DND-41 (cell line): ENCODE data around the gene ZNF23.

Source experiments
- ATAC-seq: fragments of 200-7000 bp; cut with Tn5 transposase; 3 replicates; pipeline ENCODE4 v1.9.1; 2021; ENCODE audit warnings: low read depth; ENCODE audit not compliant: insufficient read depth
- DNase-seq: peaks from one replicate; pipeline ENCODE4 v3.0.0-alpha.2; 2020
- H2AFZ ChIP-seq: 2 replicates; pipeline ENCODE4 v1.6.0; 2012; ENCODE audit warnings: low read depth, low read length
- H3K27ac ChIP-seq: 2 replicates; pipeline ENCODE4 v1.5.1; 2012; ENCODE audit warnings: low read length, inconsistent platforms
- H3K27me3 ChIP-seq: fragments of 200-600 bp; sonication (generic); 2 replicates; pipeline ENCODE4 v1.6.0; 2012; ENCODE audit warnings: low read length, mild to moderate bottlenecking, inconsistent platforms; ENCODE audit not compliant: insufficient read depth, poor library complexity
- H3K36me3 ChIP-seq: 2 replicates; pipeline ENCODE4 v1.5.1; 2012; ENCODE audit warnings: low read length, inconsistent platforms; ENCODE audit not compliant: insufficient read depth
- H3K4me1 ChIP-seq: 2 replicates; pipeline ENCODE4 v1.5.1; 2012; ENCODE audit warnings: mild to moderate bottlenecking, low read length; ENCODE audit not compliant: insufficient read depth
- H3K4me2 ChIP-seq: 2 replicates; pipeline ENCODE4 v1.6.0; 2012; ENCODE audit warnings: mild to moderate bottlenecking, moderate library complexity, low read length, inconsistent platforms; ENCODE audit not compliant: insufficient read depth
- H3K4me3 ChIP-seq, 2 experiments: fragments of 200-600 bp in 1 of 2; shearing (Covaris generic) in 1 of 2; 2 replicates each; pipeline ENCODE4 v1.5.1; 2012 to 2016; ENCODE audit warnings: inconsistent platforms in 2 of 2, low read length in 2 of 2, mild to moderate bottlenecking in 2 of 2, low read depth in 1 of 2, moderate library complexity in 1 of 2
- H3K79me2 ChIP-seq: 2 replicates; pipeline ENCODE4 v1.6.0; 2012; ENCODE audit warnings: low read length, inconsistent platforms; ENCODE audit not compliant: insufficient read depth
- H3K9ac ChIP-seq: 2 replicates; pipeline ENCODE4 v1.6.0; 2012; ENCODE audit warnings: low read depth, mild to moderate bottlenecking, inconsistent platforms, low read length, moderate library complexity
- H3K9me3 ChIP-seq: 2 replicates; pipeline ENCODE4 v1.5.1; 2012; ENCODE audit warnings: low read length, moderate library complexity, mild to moderate bottlenecking, inconsistent platforms; ENCODE audit not compliant: insufficient read depth, severe bottlenecking
- H4K20me1 ChIP-seq: 2 replicates; pipeline ENCODE4 v1.6.0; 2012; ENCODE audit warnings: low read length; ENCODE audit not compliant: insufficient read depth
- CTCF ChIP-seq: IDR thresholded peaks from 2 replicates; pipeline ENCODE4 v1.5.1; 2012; ENCODE audit warnings: borderline replicate concordance, low read length, moderate library complexity, mild to moderate bottlenecking; ENCODE audit not compliant: poor library complexity, severe bottlenecking; ENCODE audit errors: extremely low read depth
- EZH2 ChIP-seq: IDR thresholded peaks from 3 replicates; pipeline ENCODE4 v1.6.1; 2012; ENCODE audit warnings: borderline replicate concordance, low read depth, mild to moderate bottlenecking, moderate library complexity, low read length, inconsistent platforms; ENCODE audit not compliant: severe bottlenecking

Gene ZNF23

GRCh38 chr16:71453036-71453435 is 9.0 kb downstream of the ZNF23 start:
- no peak overlapping the region for H3K27ac ChIP-seq
- DNase-seq (no peak), ATAC-seq (no peak)
- TF ChIP-seq CTCF (no peak), EZH2 (no peak)
- no peak overlapping the region for H3K4me2 ChIP-seq
- H3K4me1 ChIP-seq: no peaks in the 10 kb centered on the region
- H3K27me3 ChIP-seq: no peaks in the 10 kb centered on the region
- no peaks in the 10 kb centered on the region for H3K79me2 ChIP-seq
- H3K36me3 ChIP-seq: peaks cover 62% of the 10 kb centered on the region
- H3K9ac ChIP-seq: no peak overlapping the region
- peaks cover 28% of the 10 kb centered on the region for H3K9me3 ChIP-seq
- no peaks in the 10 kb centered on the region for H4K20me1 ChIP-seq
- H2AFZ ChIP-seq: no peak overlapping the region
- H3K4me3 ChIP-seq: no peak overlapping the region

- DNase-seq (no peak), ATAC-seq (no peak)
- no peak overlapping the region for H3K9ac ChIP-seq
- H3K4me3 ChIP-seq: no peak overlapping the region
- H3K79me2 ChIP-seq: no peaks in the 10 kb centered on the region
- H2AFZ ChIP-seq: no peak overlapping the region
- no peaks in the 10 kb centered on the region for H3K27me3 ChIP-seq
- H3K9me3 ChIP-seq: peaks cover 31% of the 10 kb centered on the region
- no peaks in the 10 kb centered on the region for H4K20me1 ChIP-seq
- TF ChIP-seq EZH2 (no peak), CTCF (no peak)
- H3K4me2 ChIP-seq: no peak overlapping the region
- H3K36me3 ChIP-seq: peaks cover 60% of the 10 kb centered on the region
- H3K4me1 ChIP-seq: no peaks in the 10 kb centered on the region
- H3K27ac ChIP-seq: no peak overlapping the region
These were observed 13.0 kb downstream of the ZNF23 start for GRCh38 chr16:71449020-71449419.

GRCh38 chr16:71448274-71448866 is 13.7 kb downstream of the ZNF23 start:
- DNase-seq (no peak), ATAC-seq (no peak)
- Histone ChIP-seq H3K4me2 (no peak overlapping the region), H3K9me3 (peaks cover 31% of the 10 kb centered on the region), H4K20me1 (no peaks in the 10 kb centered on the region), H3K36me3 (peaks cover 53% of the 10 kb centered on the region), H2AFZ (no peak overlapping the region), H3K79me2 (no peaks in the 10 kb centered on the region), H3K9ac (no peak overlapping the region), H3K27ac (no peak overlapping the region), H3K4me3 (no peak overlapping the region), H3K27me3 (no peaks in the 10 kb centered on the region), H3K4me1 (no peaks in the 10 kb centered on the region)
- no peak for TF ChIP-seq EZH2
- no peak for TF ChIP-seq CTCF
